GM12891 (cell line): ENCODE measurements around the gene RIN3.

Experiments used
- DNase-seq: peaks from one replicate; pipeline ENCODE4 v3.0.0; 2011; ENCODE audit warnings: low spot score; ENCODE audit not compliant: insufficient read length
- FAIRE-seq: peaks from 2 replicates; lab custom pipeline; 2011; peaks lifted over from hg19 to GRCh38; lab: Jason Lieb, UNC
- PAX5 ChIP-seq: IDR thresholded peaks from 2 replicates; pipeline ENCODE4 v1.6.1; 2011; ENCODE audit warnings: low read length, moderate library complexity, mild to moderate bottlenecking; ENCODE audit not compliant: insufficient read depth, severe bottlenecking
- POLR2A ChIP-seq: IDR thresholded peaks from 2 replicates; pipeline ENCODE4 v1.6.1; 2011; ENCODE audit warnings: low read depth, low read length, control low read depth
- POLR2AphosphoS5 ChIP-seq: IDR thresholded peaks from 2 replicates; pipeline ENCODE4 v1.6.1; 2011; ENCODE audit warnings: low read depth, low read length, control low read depth
- POU2F2 ChIP-seq: IDR thresholded peaks from 2 replicates; pipeline ENCODE4 v1.6.1; 2011; ENCODE audit warnings: low read depth, mild to moderate bottlenecking, control low read depth, low read length, moderate library complexity
- SPI1 ChIP-seq: IDR thresholded peaks from 2 replicates; pipeline ENCODE4 v1.6.1; 2011; ENCODE audit warnings: low read depth, low read length, control low read depth
- TAF1 ChIP-seq: IDR thresholded peaks from 2 replicates; pipeline ENCODE4 v1.6.1; 2011; ENCODE audit warnings: low read depth, low read length, control low read depth

The RIN3 gene

DNA sequence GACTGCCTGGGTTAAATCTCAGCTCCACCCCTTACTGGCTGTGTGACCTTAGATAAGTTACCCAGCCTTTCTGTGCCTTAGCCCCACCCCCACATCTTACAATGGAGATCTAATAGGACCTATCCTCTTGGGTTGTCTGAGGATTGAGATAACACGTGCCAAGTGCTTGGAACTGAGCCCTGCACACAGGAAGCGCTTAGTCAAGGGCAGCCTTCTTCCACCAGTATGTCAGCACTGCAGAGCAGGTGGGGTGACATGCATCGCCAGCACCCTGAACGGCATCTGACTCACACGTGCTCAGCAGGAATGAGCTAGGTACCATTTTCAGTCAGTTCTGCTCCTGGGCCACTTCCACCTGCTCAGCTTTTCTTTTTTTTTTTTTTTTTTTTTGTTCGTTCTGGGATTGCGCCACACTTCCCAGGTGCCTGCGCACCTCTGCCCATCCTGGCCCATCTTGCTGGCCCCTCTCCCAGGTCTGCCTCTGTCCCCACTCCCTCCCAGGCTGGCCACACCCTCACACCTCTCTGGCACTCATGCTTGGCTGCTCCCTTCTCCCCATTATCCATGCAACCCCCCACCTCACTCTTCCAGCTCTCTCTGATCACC is 215.3 kb downstream of the RIN3 start:
- TF ChIP-seq TAF1 (no peak), SPI1 (no peak), POLR2A (no peak), POLR2AphosphoS5 (no peak), POU2F2 (no peak), PAX5 (no peak)
- peak; percentile 91 for FAIRE-seq
- no peak for DNase-seq

DNA sequence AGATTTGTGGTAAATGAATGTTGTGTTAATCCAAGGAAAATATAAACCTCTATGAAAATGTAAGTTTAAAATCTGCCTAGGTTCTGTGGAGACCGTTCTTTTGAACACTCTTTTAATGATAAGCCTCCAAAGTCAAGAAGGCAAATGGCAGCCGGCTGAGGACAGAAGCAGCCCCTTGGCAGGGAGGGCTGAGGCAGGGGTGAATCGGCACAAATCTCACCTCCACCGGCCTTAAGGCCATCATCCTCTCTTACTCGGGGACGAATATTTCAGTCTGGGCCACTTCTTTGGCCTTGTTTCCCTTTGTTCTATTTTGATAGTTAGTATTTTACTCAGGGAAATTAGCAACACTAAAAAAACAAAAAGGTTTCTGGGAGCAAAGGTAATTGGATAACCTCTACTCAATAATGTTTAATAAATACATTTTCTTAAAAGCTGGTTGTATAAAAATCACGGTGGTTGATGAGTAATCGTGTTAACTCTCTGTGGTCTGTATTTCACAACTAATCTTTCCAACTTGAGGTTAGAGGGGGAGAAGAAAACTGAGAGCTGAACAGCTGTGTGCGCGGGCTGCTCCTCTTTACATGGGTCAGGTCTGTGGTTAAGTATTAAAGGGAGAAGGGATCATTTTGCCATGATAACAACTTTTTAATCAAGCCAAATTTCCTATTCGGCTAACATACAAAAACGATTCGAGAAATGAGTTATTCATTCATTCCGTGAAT is 216.2 kb downstream of the RIN3 start:
- FAIRE-seq, result peak; percentile 80
- no peak for DNase-seq
- TF ChIP-seq SPI1 (no peak), TAF1 (no peak), PAX5 (no peak), POLR2A (no peak), POLR2AphosphoS5 (no peak), POU2F2 (no peak)

DNA sequence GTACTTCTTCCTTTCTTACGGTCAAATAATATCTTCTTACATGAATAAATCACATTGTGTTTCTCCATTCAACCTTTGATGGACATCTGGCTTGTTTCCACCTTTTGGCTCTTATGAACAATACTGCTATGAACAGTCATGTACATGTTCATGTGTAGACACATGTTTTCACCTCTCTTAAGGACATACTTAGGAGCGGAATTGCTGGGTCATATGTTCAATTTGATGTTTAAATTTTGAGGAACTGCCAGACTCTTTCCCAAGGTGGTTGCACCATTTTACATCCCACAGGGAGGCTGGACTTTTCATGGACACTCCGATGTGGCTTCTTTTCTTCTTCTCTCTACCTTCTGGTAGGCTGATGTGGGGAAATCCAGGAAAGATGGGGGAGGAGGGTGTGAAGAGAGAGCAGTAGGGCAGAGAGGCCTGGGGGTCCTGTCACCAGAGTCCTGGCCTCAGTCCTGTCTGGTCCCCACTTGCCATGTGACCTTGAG is 218.1 kb downstream of the RIN3 start:
- FAIRE-seq (no peak), DNase-seq (no peak)
- TF ChIP-seq POLR2A (no peak), PAX5 (no peak), POU2F2 (no peak), SPI1 (no peak)

DNA sequence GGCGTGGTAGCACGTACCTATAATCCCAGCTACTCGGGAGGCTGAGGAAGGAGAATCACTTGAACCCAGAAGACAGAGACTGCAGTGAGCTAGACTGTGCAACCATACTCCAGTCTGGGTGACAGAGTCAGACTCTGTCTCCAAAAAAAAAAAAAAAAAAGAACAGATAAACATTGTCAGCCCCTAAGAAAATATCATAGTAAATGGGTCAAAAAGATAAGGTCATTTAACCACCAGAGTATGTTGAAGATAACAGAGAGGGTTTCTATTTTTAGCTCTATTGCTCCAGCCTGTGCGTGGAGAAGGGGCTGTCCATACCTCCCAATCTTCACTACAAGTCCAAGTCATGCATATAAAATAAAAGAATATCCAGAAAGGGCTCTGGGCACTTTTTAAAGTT is 219.4 kb downstream of the RIN3 start:
- FAIRE-seq (no peak), DNase-seq (no peak)
- TF ChIP-seq TAF1 (no peak), POLR2A (no peak), SPI1 (no peak), POLR2AphosphoS5 (no peak), POU2F2 (no peak), PAX5 (no peak)

DNA sequence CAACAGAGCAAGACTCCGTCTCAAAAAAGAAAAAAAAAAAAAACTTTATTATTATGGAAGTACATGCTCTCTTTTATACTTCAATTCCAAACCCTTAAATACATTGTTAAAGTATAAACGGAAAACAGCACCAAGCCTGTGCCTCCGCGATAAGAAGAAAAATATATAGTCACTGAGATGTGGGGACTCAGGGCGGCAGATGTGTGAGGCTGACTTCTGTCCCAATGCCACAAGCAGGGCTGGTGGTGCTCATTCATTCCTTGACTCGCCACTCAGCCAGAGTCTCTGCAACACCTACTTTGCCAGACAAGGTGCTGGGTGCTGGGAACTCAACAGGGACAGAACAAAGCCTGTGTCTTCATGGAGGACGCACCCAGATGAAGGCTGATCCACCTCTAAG is 221.0 kb downstream of the RIN3 start:
- FAIRE-seq (no peak), DNase-seq (no peak)
- no peak for TF ChIP-seq POU2F2
- TF ChIP-seq TAF1, result no peak
- no peak for TF ChIP-seq POLR2AphosphoS5
- TF ChIP-seq PAX5, result no peak

DNA sequence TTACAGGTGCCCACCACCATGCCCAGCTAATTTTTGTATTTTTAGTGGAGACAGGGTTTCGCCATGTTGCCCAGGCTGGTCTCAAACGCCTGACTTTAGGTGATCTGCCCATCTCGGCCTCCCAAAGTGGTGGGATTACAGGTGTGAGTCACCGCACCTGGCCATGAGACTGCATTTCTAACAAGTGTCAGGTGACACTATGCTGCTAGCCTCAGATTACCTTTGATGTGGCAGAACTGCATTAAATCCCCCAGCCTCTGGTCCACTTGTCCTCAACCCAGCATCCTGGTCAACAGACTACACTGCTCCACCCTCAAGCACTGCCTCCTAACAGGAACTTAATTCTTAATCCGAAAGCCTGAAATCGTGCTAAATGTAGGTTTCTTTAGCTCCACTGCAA is 221.8 kb downstream of the RIN3 start:
- FAIRE-seq, result no peak
- TF ChIP-seq TAF1 (no peak), PAX5 (no peak), POLR2A (no peak), SPI1 (no peak), POLR2AphosphoS5 (no peak), POU2F2 (no peak)
- no peak for DNase-seq

DNA sequence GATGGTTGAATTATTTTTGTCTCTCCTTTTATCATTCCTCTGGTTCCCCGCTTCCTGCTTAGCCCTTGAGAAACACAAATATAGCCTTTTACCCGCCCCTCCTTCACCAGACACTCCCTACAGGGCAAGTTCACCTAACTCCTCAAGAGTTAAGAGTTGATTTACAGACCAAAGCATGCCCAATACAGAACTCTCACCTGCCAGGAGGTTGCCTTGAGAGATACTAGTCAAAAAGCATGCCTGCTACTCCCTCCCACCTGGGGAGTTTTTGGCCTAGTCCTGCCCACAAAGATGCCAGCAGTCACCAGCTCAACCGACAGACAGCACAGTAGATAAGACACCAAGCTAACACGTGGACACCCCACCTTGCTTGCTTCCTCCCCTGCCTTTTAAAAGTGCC is 223.6 kb downstream of the RIN3 start:
- DNase-seq (no peak), FAIRE-seq (peak; percentile 81)
- no peak for TF ChIP-seq PAX5
- no peak for TF ChIP-seq TAF1
- no peak for TF ChIP-seq POU2F2
- no peak for TF ChIP-seq POLR2AphosphoS5

DNA sequence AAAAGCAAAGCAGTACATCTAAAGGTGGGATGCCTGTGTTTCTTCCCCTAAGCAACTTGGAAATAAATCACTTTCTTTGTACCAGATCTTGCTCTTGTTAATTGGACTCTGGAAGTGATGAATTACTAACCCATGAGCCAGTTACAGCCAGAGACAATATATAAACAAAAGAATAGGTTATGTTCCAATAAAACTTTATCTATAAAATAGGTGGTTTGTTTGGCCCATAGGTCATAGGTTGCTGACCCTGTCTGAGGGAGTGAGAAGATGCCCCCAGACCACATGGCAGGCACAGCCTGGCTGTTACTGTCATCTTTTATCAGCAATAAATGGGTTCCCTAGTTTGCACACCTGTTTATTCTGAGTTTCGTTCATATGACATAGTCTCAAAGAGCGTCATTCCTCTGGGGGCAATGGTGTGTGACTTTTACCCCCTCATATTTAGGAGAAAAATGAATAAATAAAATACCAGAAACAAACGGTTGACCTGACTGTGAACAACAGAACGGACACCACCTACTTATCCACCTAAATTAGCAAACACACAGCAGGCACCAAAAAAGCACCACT is 224.1 kb downstream of the RIN3 start:
- TF ChIP-seq PAX5 (no peak), SPI1 (no peak), POLR2AphosphoS5 (no peak), TAF1 (no peak), POLR2A (no peak), POU2F2 (no peak)
- FAIRE-seq (no peak), DNase-seq (no peak)
